Mucosa of descending colon (tissue), 3 donors: Measurements from ENCODE around the gene SPAG9. TPM values are rescaled to one million over a fixed set of nuclear protein-coding genes. Genes with fewer than 3 reads are reported as not detected.

ENCODE experiments used
- ATAC-seq: fragments of 200-7000 bp; cut with Tn5 transposase; one replicate; pipeline ENCODE4 v1.9.1; 2020; ENCODE audit warnings: mild to moderate bottlenecking, moderate library complexity
- DNase-seq, 3 donors: peaks; one replicate each; pipeline ENCODE4 v3.0.0-alpha.2; 2020
- H3K36me3 ChIP-seq: fragments of 200-600 bp; one replicate; pipeline ENCODE4 v1.8.0; 2021; ENCODE audit warnings: low read depth, mild to moderate bottlenecking
- H3K4me1 ChIP-seq: fragments of 200-600 bp; one replicate; pipeline ENCODE4 v1.8.0; 2021; ENCODE audit warnings: low read depth, mild to moderate bottlenecking
- H3K4me3 ChIP-seq: fragments of 200-600 bp; one replicate; pipeline ENCODE4 v1.8.0; 2021; ENCODE audit warnings: mild to moderate bottlenecking
- H3K9me3 ChIP-seq: fragments of 200-600 bp; one replicate; pipeline ENCODE4 v1.8.0; 2021; ENCODE audit warnings: mild to moderate bottlenecking
- CTCF ChIP-seq: fragments of 200-600 bp; IDR thresholded peaks from one replicate; pipeline ENCODE4 v1.8.0; 2022; ENCODE audit warnings: antibody characterized with exemption, mild to moderate bottlenecking
- intact Hi-C, 2 donors: fragments of 100-400 bp; cut with DNase I in 1 of 2; cut with micrococcal nuclease in 1 of 2; formaldehyde crosslinking; loops; one replicate each; pipeline versions ENCODE4 v1.11.0 to v1.11.1; 2022; cut with DNase I, micrococcal nuclease
- total RNA-seq, 3 donors: library from RNA; stranded (reverse); fragmentation: NEBNext Ultra II Directional in 2 of 3; extraction: Animal tissue kit (Norgen Biotek cat#: 25700) in 2 of 3; gene quantifications; one replicate each; pipeline versions ENCODE4 v1.2.1 to v1.2.4, GENCODE V29; 2021 to 2023
- donor health status: DM: no; HTN: no; CAD: no; lungs with moderate emphysema.
- donor health status: DM: no; HTN: no; CAD: no.
- donor health status: DM: no; HTN: yes; CAD: no.

Gene SPAG9
- total RNA-seq, 3 donors from 2014 or later = 64.1 to 96.7 (median 79.8) TPM

- no peaks in the 10 kb centered on the region for H3K4me1 ChIP-seq
- no peak overlapping the region for H3K4me3 ChIP-seq
- ATAC-seq = no peak
- no peak for TF ChIP-seq CTCF
- no peaks in the 10 kb centered on the region for H3K36me3 ChIP-seq
- H3K9me3 ChIP-seq = no peaks in the 10 kb centered on the region
- intact Hi-C loops = no loop called here
- no peak for DNase-seq
These were observed 42.6 kb downstream of the SPAG9 start for GRCh38 chr17:51078009-51078592.

- Histone ChIP-seq H3K4me3 (no peak overlapping the region), H3K36me3 (no peaks in the 10 kb centered on the region), H3K9me3 (no peaks in the 10 kb centered on the region), H3K4me1 (no peaks in the 10 kb centered on the region)
- no peak for TF ChIP-seq CTCF
- intact Hi-C loops = no loop called here
- no peak for DNase-seq
- no peak for ATAC-seq
These were observed 43.8 kb downstream of the SPAG9 start for GRCh38 chr17:51076821-51077220.

- Histone ChIP-seq H3K4me3 (no peak overlapping the region), H3K9me3 (no peaks in the 10 kb centered on the region), H3K36me3 (no peaks in the 10 kb centered on the region), H3K4me1 (no peaks in the 10 kb centered on the region)
- DNase-seq (no peak), ATAC-seq (no peak)
- TF ChIP-seq CTCF = no peak
- intact Hi-C loops = no loop called here
These were observed 49.1 kb downstream of the SPAG9 start for GRCh38 chr17:51071556-51071955.

- Histone ChIP-seq H3K4me3 (no peak overlapping the region), H3K4me1 (peaks cover 4% of the 10 kb centered on the region), H3K36me3 (no peaks in the 10 kb centered on the region), H3K9me3 (no peaks in the 10 kb centered on the region)
- TF ChIP-seq CTCF = no peak
- ATAC-seq (no peak), DNase-seq (no peak)
- intact Hi-C loops = no loop called here
These were observed 55.2 kb downstream of the SPAG9 start for GRCh38 chr17:51065466-51065865.

GRCh38 chr17:51064061-51064735, 56.5 kb downstream of the SPAG9 start:
- no peak overlapping the region for H3K4me3 ChIP-seq
- peaks cover 4% of the 10 kb centered on the region for H3K4me1 ChIP-seq
- ATAC-seq = peak; percentile 38
- H3K9me3 ChIP-seq = no peaks in the 10 kb centered on the region
- intact Hi-C loops = no loop called here
- DNase-seq = no peak
- H3K36me3 ChIP-seq = no peaks in the 10 kb centered on the region
- no peak for TF ChIP-seq CTCF
